GM18867 (cell line): ENCODE measurements around the gene TTN.

Source experiments
- ATAC-seq: cut with Tn5 transposase; IDR thresholded peaks from one replicate; pipeline ENCODE4 v1.9.1; 2021; ENCODE audit warnings: mild to moderate bottlenecking, moderate library complexity; ENCODE audit not compliant: unreplicated experiment

Gene TTN

DNA sequence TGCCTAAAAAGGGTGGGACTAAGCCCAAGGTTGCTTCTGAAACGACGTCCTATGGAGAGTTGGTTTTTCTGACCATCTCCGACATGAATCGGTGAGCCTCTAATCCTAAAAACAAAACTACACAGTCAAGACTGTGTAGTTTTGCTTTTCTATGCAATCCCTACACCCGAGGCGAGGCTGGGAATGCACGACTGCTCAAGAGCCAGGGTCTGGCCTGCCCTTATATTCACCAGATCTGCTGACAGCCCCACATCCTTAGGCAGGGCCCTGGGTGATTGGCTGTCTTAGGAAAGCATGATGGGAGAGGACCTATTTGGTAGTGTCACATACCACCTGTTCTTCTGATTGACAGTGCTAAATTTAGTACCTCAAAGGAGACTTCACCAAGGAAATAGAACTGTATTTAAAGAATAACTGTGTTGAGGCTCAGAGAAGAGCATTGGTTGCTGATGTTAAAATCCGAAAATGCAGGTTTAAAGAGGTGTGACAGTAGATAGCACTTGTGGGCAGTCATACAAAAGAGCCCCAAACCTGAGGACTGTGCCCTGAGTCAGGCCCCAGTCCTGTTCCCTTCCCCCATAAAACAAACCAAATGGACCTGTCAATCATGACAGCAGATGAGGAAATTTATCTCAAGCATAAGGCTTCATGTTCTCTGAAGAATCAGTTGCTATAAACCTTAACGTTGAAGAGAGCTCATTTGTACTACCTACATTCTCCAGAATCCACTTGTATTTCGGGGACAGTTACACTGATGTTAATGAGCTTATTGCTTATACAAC lies at the start of gene TTN:
TSS of gene TTN (minus strand) at position 197 of the 782 bp plus-strand sequence. CDS start 2,781 bp downstream, outside the sequence.
- no peak for ATAC-seq

DNA sequence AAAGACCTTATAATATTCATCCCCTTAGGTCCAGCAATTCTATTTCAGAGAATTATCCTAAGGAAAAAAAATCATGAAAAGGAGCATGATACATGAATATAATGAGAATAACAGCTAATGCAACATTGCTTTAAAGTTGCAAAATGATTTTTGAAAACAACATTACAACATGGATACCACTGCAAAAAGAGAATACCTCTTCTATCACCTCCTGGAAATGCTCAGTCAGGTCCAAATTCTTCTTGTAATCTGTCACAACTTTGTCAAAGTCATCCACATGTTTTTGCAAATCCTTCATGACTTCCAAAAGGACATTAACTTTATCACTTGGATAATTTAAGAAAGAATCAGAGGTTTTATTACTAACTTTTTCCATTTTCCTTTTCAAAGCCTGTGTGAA lies 47.9 kb upstream of the TTN start:
- no peak for ATAC-seq

DNA sequence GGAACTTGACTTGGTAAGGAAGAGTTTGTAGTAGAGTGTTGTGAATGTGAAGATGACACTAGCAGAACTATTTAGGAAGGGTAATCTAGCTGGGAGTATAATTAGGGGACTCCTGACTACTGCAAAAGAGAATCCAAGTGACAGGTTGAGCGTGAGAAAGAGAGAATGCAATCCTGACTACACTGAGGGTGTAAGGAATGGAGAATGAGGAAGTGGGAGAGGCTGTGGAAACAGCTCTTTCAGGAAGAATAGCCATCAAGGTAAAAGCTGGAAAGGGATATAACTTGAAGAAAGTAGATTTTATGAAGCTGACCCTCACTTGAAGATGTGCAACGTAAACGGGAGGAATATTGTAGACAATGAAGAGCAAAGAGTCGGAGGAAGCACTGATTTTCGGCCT lies 41.1 kb upstream of the TTN start:
- no peak for ATAC-seq

DNA sequence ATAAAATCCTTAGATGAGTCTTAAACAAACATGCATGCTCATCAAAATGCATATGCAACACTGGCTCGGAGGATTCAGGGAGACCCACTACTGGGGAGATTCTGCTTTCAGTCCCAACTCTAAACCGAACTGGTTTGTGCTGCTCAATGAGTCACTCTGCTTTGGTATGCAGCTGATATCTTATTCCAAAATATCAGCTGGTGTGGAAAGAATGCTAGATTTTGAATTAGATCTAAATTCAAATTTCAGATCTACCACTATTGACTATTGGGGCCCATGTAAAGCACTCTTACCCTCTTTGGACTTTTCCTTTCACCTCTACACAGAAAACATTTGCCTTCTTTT lies 39.2 kb upstream of the TTN start:
- ATAC-seq = no peak

DNA sequence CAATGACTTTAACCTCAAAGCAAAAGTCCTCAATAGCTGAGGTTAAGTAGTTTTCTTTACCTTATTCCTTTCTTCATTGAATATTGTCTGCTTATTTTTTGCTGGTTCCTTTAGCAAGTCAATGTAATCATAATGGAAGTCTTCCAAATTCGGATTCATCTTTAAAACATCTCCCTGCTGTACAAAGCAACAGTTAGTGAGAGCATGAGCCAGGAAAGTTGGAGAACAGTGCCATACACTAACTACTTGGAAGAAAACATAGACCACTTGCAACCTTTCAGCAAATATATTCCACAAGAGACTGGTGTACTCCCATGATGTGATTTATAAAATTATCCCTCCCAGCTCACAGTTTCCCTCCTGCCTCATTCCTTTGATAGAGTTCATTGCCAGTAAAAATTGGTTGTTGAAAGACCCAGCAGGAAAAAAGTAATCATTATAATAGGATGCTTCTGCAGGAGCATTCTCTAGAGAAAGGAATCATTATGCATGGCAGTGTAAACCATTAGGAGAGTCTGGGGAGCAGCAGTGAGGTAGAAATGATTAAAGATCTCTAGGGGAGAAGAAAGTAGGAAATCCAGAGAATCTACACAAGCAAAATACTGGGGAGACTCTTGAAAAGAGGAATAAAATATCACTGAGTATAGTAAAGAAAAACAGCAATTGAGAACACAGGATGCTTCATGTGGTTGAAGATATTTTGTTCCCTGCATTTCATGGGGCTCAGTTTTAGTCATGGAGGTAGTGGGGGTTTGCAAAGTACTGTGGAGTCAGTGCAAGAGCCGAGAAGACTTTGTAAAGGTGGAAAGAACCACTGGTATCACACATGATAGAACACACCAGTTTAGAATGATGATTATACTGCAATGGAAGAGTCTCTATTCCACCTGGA lies 38.6 kb upstream of the TTN start:
- no peak for ATAC-seq

DNA sequence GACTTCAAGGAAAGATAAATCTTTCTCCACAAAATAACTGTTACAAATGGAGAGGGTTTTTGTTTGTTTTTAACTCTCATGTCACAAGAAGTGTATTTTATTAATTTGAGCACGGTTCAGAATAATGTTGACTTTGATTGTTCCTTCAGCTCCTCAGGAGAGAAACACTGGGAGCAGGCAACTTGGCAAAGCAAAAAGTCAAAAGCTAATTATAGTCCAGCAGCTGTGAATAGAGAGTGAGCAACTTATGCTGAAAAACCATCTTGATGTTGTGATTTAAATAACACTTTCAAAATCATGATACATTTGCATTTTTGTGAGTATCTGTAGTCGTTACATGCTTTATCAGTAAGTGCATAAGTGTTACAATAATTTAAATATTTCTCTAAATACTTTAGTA lies 37.5 kb upstream of the TTN start:
- ATAC-seq = no peak

DNA sequence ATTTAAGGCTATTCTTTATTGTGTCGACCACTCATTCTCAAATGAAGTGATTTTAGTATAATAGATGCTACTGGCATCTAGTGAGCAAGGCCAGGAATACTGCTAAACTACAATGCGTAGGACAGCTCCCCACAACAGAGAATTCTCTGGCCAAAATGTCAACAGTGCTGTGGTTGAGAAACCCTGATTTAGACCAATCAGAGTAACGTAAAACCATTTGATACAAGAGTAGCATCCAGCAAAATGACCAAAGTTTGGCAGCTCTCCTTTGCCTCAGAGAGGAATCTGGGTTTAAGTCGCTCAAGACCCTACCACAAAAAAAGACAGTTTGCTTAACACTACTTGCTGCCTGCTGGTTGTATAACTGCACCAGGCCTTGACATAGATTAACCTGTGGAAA lies 37.0 kb upstream of the TTN start:
- no peak for ATAC-seq

DNA sequence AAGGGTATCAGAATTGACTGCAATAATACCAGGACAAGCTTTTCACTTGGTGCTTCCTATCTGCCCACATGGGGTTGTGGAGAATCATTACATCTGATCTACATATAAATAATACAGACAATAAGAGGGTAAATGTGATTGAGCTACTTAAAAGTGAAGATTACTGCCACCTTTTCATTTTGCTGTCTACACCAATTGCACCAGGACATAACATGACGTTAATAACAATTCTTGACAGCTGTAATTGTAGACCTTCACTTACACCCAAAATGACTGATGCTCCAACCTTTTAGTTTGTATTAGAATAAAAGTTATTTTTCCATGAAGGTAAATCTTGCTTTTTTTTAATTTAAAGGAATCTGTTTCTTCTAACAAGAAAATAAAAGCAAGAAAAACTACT lies 36.5 kb upstream of the TTN start:
- no peak for ATAC-seq

DNA sequence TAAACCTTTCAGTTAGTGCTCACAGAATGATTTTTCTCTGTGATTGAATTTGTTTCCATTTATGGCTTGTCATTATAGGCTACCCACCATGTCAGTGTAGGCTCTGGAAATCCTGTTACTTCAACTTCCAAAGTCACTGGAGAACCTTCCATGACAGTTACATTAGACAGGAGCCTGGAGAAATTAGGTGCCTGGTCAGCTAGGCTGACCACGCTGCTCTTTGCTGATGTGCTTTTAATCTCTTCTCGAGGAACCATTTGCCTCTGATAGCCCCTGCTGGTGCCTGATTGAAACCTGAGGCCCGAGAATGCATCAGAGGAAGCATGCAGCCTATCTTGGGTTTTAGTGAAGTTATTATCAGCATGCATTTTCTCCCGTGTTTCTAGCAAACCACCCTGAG lies 29.6 kb upstream of the TTN start:
- ATAC-seq = no peak

DNA sequence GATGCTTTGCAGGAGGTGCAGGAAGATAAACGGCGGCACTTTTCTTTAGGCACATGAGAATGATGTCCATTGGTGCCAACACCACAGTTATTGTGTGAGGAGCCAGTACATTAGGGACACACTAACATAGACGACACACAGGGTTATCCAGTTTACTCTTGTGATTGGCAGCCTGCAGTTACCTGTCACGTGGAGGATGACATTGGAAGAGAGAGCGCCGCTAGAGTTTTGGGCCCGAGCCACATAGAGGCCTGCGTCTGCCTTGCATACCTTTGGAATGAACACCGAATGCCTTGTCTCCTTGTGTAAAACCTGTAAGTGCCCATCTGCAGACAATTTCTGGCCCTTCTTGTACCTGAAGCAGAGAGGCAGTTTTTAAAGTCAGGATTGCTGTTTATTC lies 26.9 kb upstream of the TTN start:
- ATAC-seq = no peak

DNA sequence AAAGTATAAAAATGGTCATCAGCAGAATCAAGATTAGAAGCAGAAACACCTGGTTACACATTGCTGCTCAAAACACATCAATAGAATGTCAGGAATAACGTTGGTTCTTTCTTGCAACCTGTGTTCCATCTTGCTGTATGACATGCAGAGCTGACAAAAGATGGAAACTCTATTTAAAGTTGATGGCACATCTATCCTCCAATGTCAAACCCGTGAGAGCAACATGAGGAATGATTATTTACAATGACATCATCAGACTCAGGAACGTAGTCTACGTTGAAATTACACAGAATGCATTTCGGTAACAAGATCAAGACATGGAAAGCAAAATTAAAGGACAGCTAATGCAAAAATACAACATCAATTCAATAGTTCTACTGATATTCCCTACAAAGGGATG lies 26.2 kb upstream of the TTN start:
- ATAC-seq = no peak

DNA sequence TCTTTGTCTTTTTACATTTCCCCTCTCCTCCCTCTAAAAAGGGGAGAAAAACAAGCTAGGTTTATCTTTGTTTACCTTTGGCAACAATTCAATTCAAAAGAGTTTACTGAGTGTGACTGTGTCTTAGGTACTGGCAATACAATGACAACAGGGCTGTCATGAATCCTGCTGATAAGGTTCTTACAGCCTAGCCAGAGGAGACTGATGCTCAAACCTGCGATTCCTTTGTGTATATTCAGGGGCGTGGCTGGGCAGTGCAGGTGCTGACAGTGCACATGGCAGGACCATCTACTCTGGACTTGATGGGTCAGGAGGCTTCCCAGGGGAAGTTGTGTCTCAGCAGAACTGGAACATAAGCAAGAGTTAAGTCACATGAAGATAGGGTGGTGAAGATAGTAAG lies 23.2 kb upstream of the TTN start:
- no peak for ATAC-seq

DNA sequence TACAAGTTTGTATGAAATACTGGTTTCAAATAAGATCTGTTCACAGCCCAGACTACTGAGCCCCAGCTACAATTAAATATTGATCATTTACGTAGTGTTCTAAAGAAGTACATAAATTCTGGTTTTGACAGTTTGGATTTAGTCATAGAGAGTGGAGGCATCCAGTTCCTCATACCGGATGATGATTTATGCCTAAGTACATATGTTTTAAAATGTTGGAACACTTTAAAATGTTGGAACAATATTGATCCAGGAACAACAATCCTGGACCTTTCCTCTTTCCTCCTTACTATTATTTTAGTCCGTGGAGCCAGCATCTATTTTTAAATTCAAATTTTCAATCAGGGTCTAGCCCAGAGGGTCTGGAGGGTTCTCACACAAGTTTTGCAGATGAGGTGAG lies 22.8 kb upstream of the TTN start:
- ATAC-seq = no peak

DNA sequence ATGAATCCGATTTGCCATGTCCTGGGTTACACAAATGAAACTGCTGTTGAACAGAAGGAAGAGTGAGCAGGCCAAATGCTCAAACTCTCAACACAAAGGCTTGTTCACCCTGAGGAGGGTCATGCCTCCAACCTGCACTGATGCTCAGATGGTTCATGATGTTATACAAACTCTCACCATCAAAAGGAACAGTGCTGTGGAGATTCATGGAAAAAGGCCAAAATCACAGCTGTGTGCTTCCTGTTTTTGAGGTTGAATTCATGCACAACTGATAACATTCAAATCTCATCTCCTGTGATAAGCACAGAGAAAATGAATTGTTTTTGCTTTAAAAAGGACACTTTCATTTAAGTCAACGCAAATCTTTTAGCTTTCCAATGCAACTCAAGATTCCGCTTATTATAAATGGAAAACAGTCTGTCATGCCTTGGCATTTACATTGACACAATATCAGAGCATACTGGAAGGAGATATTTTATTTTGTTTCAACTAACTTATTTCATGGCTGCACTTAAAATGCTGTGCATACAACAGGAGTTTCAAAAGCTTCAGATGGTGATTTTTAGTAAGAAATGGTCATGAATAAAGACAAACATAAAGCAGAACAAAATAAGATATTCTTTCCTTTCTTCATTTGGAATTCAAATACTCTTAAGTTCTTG lies 22.2 kb upstream of the TTN start:
- no peak for ATAC-seq

DNA sequence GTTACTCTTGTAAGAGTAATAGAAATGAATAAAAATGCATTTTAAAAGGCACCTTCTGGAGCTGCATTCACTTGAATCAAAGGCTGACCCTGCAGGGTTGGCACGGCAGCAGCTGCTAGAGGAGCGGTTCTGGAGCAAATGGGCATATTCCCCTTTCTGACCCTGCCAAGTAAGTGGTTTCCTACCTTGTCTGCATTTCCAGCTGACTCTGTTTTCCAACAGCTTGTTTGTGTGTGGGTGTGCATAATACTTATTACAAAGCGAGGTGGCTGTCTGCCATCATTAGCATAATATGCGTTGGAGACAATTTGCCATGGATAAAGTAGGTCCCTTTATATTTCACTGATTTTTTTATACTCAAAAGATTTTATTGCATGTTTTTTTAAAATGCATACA lies 21.3 kb upstream of the TTN start:
- no peak for ATAC-seq

DNA sequence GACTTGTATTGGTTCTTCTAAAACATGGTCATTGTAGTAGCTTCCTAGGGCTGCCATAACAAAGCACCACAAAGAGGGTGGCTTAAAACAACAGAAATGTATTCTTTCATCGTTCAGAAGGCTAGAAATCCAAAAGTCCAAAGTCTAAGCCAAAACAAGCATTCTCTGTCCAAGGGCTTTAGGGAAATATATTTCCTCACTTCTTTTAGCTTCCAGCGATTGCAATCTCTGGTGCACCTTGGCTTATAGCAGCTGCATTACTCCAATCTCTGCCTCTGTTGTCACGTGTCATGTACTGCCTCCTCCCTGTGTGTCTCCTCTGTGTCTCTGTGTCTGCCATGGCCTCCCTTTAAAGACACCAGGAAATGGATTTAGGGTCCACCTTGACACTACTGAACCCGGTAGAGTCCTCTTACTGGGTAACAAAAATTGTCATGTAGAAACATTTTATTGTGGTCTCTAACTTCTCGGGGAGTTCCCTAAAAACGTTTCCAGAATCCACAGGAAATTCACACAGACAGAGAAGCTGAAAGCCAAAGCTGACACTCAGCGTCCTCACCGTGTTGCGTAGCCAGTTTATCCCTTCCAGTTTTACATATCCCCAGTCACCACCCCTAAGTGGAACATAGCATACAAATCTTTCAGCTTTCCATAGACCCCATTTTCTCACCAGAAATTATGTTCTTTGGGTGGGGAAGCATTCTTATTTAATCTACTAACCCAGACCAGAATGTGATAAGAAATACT lies 20.7 kb upstream of the TTN start:
- ATAC-seq = no peak

DNA sequence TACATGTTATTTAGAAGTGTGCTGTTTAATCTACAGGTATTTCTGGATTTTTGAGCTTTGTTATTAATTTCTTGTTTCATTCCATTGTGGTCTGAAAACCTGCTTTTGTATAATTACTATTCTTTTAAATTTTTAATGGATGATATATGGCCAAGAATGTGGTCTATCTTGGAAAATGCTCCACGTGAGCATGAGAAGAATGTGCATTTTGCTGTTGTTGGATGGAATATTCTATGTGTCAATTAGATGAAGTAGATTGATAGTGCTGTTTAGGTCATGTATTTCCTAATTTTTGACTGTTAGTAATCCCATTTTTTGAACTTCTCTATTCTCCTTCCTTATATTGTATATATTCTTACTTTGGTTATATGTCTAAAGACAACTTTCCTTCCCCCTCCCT lies 19.9 kb upstream of the TTN start:
- no peak for ATAC-seq

DNA sequence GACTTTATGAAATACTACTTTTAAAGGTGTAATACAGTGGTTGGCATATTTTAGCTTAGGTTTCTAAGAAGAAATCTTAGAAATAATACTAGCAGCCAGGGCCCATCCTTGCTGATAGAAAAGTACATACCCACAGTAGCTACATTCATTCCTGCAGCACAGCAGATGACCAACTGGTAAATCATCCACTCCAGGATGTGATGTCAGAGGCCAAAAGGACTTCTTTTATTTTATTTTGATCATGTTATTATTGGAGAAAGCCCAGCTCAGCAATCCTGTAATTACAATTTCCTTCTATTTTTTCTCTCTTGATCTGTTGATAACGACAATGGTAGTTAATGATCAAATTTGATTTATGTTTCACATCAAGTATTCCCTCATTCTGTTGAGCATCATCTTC lies 18.0 kb upstream of the TTN start:
- no peak for ATAC-seq

DNA sequence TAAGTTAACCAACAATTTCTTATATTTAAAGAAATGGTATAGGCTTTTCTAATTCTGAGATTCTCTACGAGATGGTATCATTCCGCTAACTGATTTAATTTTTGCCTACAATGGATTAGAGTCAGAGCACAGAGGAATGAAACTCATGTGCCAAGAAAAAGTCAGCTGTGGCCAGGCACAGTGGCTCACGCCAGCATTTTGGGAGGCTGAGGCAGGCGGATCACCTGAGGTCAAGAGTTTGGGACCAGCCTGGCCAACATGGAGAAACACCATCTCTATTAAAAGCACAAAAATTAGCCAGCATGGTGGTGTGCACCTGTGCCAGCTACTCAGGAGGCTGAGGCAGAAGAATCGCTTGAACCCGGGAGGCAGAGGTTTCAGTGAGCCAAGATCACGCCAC lies 17.0 kb upstream of the TTN start:
- no peak for ATAC-seq

DNA sequence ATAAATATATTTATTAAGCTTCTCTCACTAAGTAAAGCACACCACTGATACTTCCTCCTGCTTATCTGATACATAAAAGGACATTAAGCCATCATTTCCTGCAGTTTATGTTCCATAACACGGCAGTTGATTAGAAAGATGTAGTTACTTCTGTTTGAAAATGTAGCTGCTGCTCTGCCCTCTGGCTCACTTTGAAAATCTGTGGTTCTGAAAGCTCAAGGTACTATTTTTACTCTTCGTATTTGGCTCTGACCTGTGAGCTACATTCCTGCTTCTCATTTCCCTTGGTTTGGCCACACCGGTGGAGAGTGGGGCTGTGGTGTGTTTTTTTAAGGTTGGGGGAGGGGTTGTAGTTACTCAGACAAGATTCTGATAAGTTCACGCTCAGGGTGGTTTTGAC lies 12.8 kb upstream of the TTN start:
- peak; percentile 80 for ATAC-seq
